GM12878 (cell line): ENCODE data around the gene EYA2. TPM values are rescaled to one million over a fixed set of nuclear protein-coding genes. Genes with fewer than 3 reads are reported as not detected.

Experiments
- ATAC-seq: fragments of 200-7000 bp; cut with Tn5 transposase; 3 replicates; pipeline ENCODE4 v1.9.1; 2020; ENCODE audit warnings: mild to moderate bottlenecking, moderate library complexity
- BruUV-seq: library from RNA; stranded (reverse); fragments of 400-500 nt; replicated peaks from 2 replicates; lab custom pipeline; 2021; lab: Mats Ljungman, UMichigan
- CTCF ChIA-PET: fragments of 300-600 bp; sonication (Branson Sonifier 250); formaldehyde crosslinking; extraction: SDS; loops from one replicate; lab custom pipeline; 2021; ENCODE audit warnings: inconsistent platforms; lab: Yijun Ruan, JAX
- POLR2A ChIA-PET: fragments of 350-600 bp; formaldehyde crosslinking; extraction: SDS; loops from one replicate; lab custom pipeline; 2021; ENCODE audit warnings: inconsistent platforms; lab: Charles Lee
- RAD21 ChIA-PET: fragments of 300-600 bp; sonication (Branson Sonifier 250); formaldehyde crosslinking; loops from one replicate; lab custom pipeline; 2023; ENCODE audit warnings: antibody characterized with exemption; ENCODE audit not compliant: unreplicated experiment; lab: Charles Lee
- SMC1A ChIA-PET: fragments of 300-600 bp; sonication (Branson Sonifier 250); formaldehyde crosslinking; loops from one replicate; lab custom pipeline; 2023; ENCODE audit not compliant: unreplicated experiment, uncharacterized antibody; lab: Charles Lee
- DNase-seq: peaks from one replicate; pipeline ENCODE4 v3.0.0-alpha.2; 2011; ENCODE audit warnings: low read depth, low spot score
- FAIRE-seq: peaks from 3 replicates; lab custom pipeline; 2011; peaks lifted over from hg19 to GRCh38; lab: Jason Lieb, UNC
- H2AFZ ChIP-seq: 2 replicates; pipeline ENCODE4 v1.6.0; 2011; ENCODE audit warnings: low read depth, low read length, control low read depth; ENCODE audit not compliant: control insufficient read depth
- H3K27ac ChIP-seq: 2 replicates; pipeline ENCODE4 v1.5.1; 2011; ENCODE audit warnings: control low read depth; ENCODE audit not compliant: control insufficient read depth, insufficient read depth
- H3K27me3 ChIP-seq, 2 experiments: replicated peaks in 1 of 2; 2 replicates each; pipeline versions ENCODE4 v1.6.0 to v1.6.1; 2011; ENCODE audit warnings: low read length in 1 of 2; ENCODE audit not compliant: control insufficient read depth in 2 of 2, insufficient read depth in 2 of 2
- H3K36me3 ChIP-seq, 2 experiments: 2 replicates each; pipeline ENCODE4 v1.5.1; 2011; ENCODE audit warnings: low read length in 1 of 2; ENCODE audit not compliant: control insufficient read depth in 2 of 2, insufficient read depth in 2 of 2
- H3K4me1 ChIP-seq: 2 replicates; pipeline ENCODE4 v1.6.1; 2011; ENCODE audit warnings: mild to moderate bottlenecking, low read length, moderate library complexity, mixed read lengths; ENCODE audit not compliant: control insufficient read depth, insufficient read depth
- H3K4me2 ChIP-seq: 2 replicates; pipeline ENCODE4 v1.6.0; 2011; ENCODE audit warnings: control low read depth; ENCODE audit not compliant: control insufficient read depth, insufficient read depth
- H3K4me3 ChIP-seq: fragments of 200-600 bp; sonication (generic); 2 replicates; pipeline ENCODE4 v1.5.1; 2016
- H3K79me2 ChIP-seq: 2 replicates; pipeline ENCODE4 v1.6.0; 2011; ENCODE audit warnings: low read length; ENCODE audit not compliant: control insufficient read depth, insufficient read depth
- H3K9ac ChIP-seq: 2 replicates; pipeline ENCODE4 v1.8.0; 2011; ENCODE audit warnings: low read length, control low read depth, mixed read lengths; ENCODE audit not compliant: control insufficient read depth, insufficient read depth
- H3K9me3 ChIP-seq: replicated peaks from 3 replicates; pipeline ENCODE4 v1.5.1; 2011; ENCODE audit warnings: mild to moderate bottlenecking, low read length; ENCODE audit not compliant: control insufficient read depth, insufficient read depth
- H4K20me1 ChIP-seq: 2 replicates; pipeline ENCODE4 v1.6.0; 2011; ENCODE audit not compliant: control insufficient read depth, insufficient read depth
- ATF2 ChIP-seq: IDR thresholded peaks from 2 replicates; pipeline ENCODE4 v1.6.1; 2012; ENCODE audit warnings: low read length, inconsistent platforms
- BHLHE40 ChIP-seq, 2 experiments: fragments of 450-650 bp in 1 of 2; IDR thresholded peaks; 2 replicates each; pipeline ENCODE4 v1.6.1; 2011 to 2017; ENCODE audit warnings: low read depth in 2 of 2, borderline replicate concordance in 1 of 2, improper control_type of control experiment in 1 of 2, low read length in 1 of 2, mild to moderate bottlenecking in 1 of 2
- CEBPB ChIP-seq, 2 experiments: fragments of 150-350 bp in 1 of 2; IDR thresholded peaks; 2 replicates each; pipeline ENCODE4 v1.6.1; 2012 to 2014; ENCODE audit warnings: low read depth in 2 of 2, low read length in 2 of 2, borderline replicate concordance in 1 of 2, inconsistent platforms in 1 of 2
- CHD1 ChIP-seq: IDR thresholded peaks from 2 replicates; pipeline ENCODE4 v1.6.1; 2012; ENCODE audit warnings: low read depth, low read length, improper control_type of control experiment
- EP300 ChIP-seq, 2 experiments: fragments of 150-350 bp in 1 of 2; IDR thresholded peaks; 2 replicates each; pipeline ENCODE4 v1.6.1; 2011 to 2012; ENCODE audit warnings: low read depth in 2 of 2, low read length in 2 of 2, borderline replicate concordance in 1 of 2, improper control_type of control experiment in 1 of 2, inconsistent platforms in 1 of 2; ENCODE audit not compliant: control insufficient read depth in 1 of 2
- FOXK2 ChIP-seq: fragments of 450-650 bp; IDR thresholded peaks from 2 replicates; pipeline ENCODE4 v1.6.1; 2017; ENCODE audit warnings: mild to moderate bottlenecking, moderate library complexity
- JUND ChIP-seq: IDR thresholded peaks from 2 replicates; pipeline ENCODE4 v1.6.1; 2012; ENCODE audit warnings: low read depth, mild to moderate bottlenecking, low read length, improper control_type of control experiment, moderate library complexity
- MTA2 ChIP-seq: fragments of 450-650 bp; IDR thresholded peaks from 2 replicates; pipeline ENCODE4 v1.6.1; 2016; ENCODE audit warnings: low read depth, mild to moderate bottlenecking, moderate library complexity
- MYC ChIP-seq: IDR thresholded peaks from 2 replicates; pipeline ENCODE4 v1.6.1; 2011; ENCODE audit warnings: mild to moderate bottlenecking, low read length, moderate library complexity, inconsistent platforms; ENCODE audit not compliant: insufficient read depth, insufficient replicate concordance, insufficient read length, severe bottlenecking
- PAX5 ChIP-seq: IDR thresholded peaks from 2 replicates; pipeline ENCODE4 v1.6.1; 2011; ENCODE audit warnings: low read depth, low read length, borderline replicate concordance
- RAD51 ChIP-seq: fragments of 450-650 bp; IDR thresholded peaks from 2 replicates; pipeline ENCODE4 v1.6.1; 2016; ENCODE audit warnings: moderate library complexity, mild to moderate bottlenecking, inconsistent platforms
- SIX5 ChIP-seq: IDR thresholded peaks from 2 replicates; pipeline ENCODE4 v1.6.1; 2011; ENCODE audit warnings: mild to moderate bottlenecking, low read depth, low read length, moderate library complexity; ENCODE audit not compliant: severe bottlenecking
- TARDBP ChIP-seq: IDR thresholded peaks from 2 replicates; pipeline ENCODE4 v1.6.1; 2016; ENCODE audit warnings: borderline replicate concordance
- TCF3 ChIP-seq: IDR thresholded peaks from 2 replicates; pipeline ENCODE4 v1.6.1; 2012; ENCODE audit warnings: low read depth, mild to moderate bottlenecking, low read length, borderline replicate concordance; ENCODE audit not compliant: insufficient read depth
- YBX1 ChIP-seq: fragments of 450-650 bp; IDR thresholded peaks from 2 replicates; pipeline ENCODE4 v1.6.1; 2016; ENCODE audit warnings: antibody characterized with exemption
- ZZZ3 ChIP-seq: IDR thresholded peaks from 2 replicates; pipeline ENCODE4 v1.6.1; 2011; ENCODE audit warnings: low read depth; ENCODE audit not compliant: control insufficient read depth, insufficient read length
- WGBS: methylation state at CpG from one replicate; pipeline ENCODE4 v1.1.6; 2016; ENCODE audit warnings: low lambda C conversion rate; ENCODE audit not compliant: insufficient replicate concordance, insufficient coverage; ENCODE audit errors: missing lambda C conversion rate; 5-methylcytosine and 5-hydroxymethylcytosine counted together
- in situ Hi-C: fragments of 300-500 bp; cut with MboI; formaldehyde crosslinking; loops from 9 replicates; pipeline ENCODE4 v1.14.3; 2018; ENCODE audit warnings: mixed read lengths
- intact Hi-C: fragments of 100-400 bp; cut with micrococcal nuclease; formaldehyde crosslinking; loops from one replicate; pipeline ENCODE4 v1.14.2; 2022; ENCODE audit not compliant: unreplicated experiment
- polyA plus RNA-seq, 11 experiments: library from polyadenylated mRNA; depleted of rRNA in 4 of 11; unstranded in 6 of 11; stranded (reverse) in 5 of 11; fragments of >200 nt; fragmentation: Nextera tagmentation in 4 of 11; fragmentation: Illumina TruSeq in 1 of 11; extraction: Ambion mirVana in 4 of 11; extraction: Trizol in 1 of 11; gene quantifications; 1 replicate in 1 of 11; 2 replicates in 10 of 11; pipeline versions ENCODE4 v1.2.1 to v1.2.3, GENCODE V29; 2011 to 2016; ENCODE audit warnings: inconsistent platforms in 2 of 11, missing spikeins in 2 of 11, low read depth in 1 of 11
- total RNA-seq, 4 experiments: library from RNA; depleted of rRNA in 3 of 4; stranded (reverse); fragments of >200 nt in 3 of 4; fragmentation: Illumina TruSeq in 1 of 4; extraction: Trizol in 1 of 4; gene quantifications; 2 replicates each; pipeline versions ENCODE4 v1.2.1 to v1.2.3, GENCODE V29; 2013 to 2021

The EYA2 gene
- total and polyA plus RNA-seq, 10 of the 15 experiments (the other 5 are each of a cell fraction or from before 2014, with no cell fraction given) = 0.20 TPM; not detected in 9

- Histone ChIP-seq H3K36me3 (peaks cover 31 to 41% of the 10 kb centered on the region in 2 experiments), H3K27me3 (no peaks in the 10 kb centered on the region), H3K27ac (no peak overlapping the region), H3K9ac (no peak overlapping the region), H3K9me3 (no peaks in the 10 kb centered on the region), H3K4me2 (no peak overlapping the region), H3K4me1 (no peaks in the 10 kb centered on the region; the same call in 1 of the 2 replicates), H2AFZ (no peak overlapping the region), H3K4me3 (no peak overlapping the region), H3K79me2 (no peaks in the 10 kb centered on the region), H4K20me1 (no peaks in the 10 kb centered on the region)
- 98% methylated on average over 4 of the region's 4 CpGs for WGBS
- TF ChIP-seq FOXK2 (no peak), CHD1 (no peak), TCF3 (no peak), CEBPB (IDR thresholded peaks at IDR 0.05; ENCODE audit: borderline replicate concordance in 1 of 2, low read depth in 2 of 2, low read length in 2 of 2) (no peak), TARDBP (no peak), ATF2 (no peak), EP300 (IDR thresholded peaks at IDR 0.05; ENCODE audit: borderline replicate concordance in 1 of 2, control insufficient read depth in 1 of 2, low read depth in 2 of 2, low read length in 2 of 2) (no peak), RAD51 (no peak), SIX5 (no peak), PAX5 (no peak), MTA2 (no peak), BHLHE40 (IDR thresholded peaks at IDR 0.05; ENCODE audit: borderline replicate concordance in 1 of 2, low read depth in 2 of 2, low read length in 1 of 2) (no peak), MYC (no peak), YBX1 (no peak), JUND (no peak), ZZZ3 (no peak)
- no TSS peak for BruUV-seq
- in situ Hi-C loops (no loop called here), intact Hi-C loops (no loop called here)
- ChIA-PET SMC1A (no interaction called here), POLR2A (interaction anchor here (0.5 to 0.6 kb wide), 2 partner anchors 97 to 114 kb away, joined by 3 read pairs; no protein-coding TSS in a partner anchor), CTCF (no interaction called here), RAD21 (interaction anchor here (0.9 to 1.3 kb wide), 2 partner anchors 157 to 159 kb away, joined by 3 read pairs; no protein-coding TSS in a partner anchor)
- no peak for FAIRE-seq
- DNase-seq = no peak
- ATAC-seq = no peak
These were observed 330.2 kb downstream of the EYA2 start for GRCh38 chr20:47224857-47225256.
